ENCODE data around the gene WDR5. TPM values are rescaled to one million over a fixed set of nuclear protein-coding genes. Genes with fewer than 3 reads are reported as not detected.

The WDR5 gene
- total RNA-seq, 2 experiments from 2014 or later, result 62.9 to 63.6 TPM

DNA sequence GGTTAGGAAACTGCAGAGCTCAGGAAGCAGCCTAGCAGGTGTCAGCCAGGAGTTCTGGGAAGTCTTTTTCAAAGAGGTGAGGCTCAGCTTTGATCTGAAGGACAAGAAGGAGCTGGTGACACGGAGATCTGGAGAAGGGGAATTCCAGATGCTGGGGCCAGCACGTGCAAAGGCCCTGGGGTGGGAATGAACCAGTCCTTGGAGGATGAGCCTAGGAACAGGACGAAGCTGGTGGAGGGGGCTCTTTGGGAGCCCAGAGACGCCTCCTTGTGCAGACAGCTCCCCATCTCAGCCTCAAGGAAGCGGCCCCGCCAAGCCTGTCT lies 43.7 kb downstream of the WDR5 start:
- CTCF ChIA-PET, result interaction anchor here (1.0 to 2.2 kb wide), 3 partner anchors 9 to 476 kb away, joined by 3 to 11 read pairs (median 3); no protein-coding TSS in a partner anchor
- POLR2A ChIA-PET, result no interaction called here

DNA sequence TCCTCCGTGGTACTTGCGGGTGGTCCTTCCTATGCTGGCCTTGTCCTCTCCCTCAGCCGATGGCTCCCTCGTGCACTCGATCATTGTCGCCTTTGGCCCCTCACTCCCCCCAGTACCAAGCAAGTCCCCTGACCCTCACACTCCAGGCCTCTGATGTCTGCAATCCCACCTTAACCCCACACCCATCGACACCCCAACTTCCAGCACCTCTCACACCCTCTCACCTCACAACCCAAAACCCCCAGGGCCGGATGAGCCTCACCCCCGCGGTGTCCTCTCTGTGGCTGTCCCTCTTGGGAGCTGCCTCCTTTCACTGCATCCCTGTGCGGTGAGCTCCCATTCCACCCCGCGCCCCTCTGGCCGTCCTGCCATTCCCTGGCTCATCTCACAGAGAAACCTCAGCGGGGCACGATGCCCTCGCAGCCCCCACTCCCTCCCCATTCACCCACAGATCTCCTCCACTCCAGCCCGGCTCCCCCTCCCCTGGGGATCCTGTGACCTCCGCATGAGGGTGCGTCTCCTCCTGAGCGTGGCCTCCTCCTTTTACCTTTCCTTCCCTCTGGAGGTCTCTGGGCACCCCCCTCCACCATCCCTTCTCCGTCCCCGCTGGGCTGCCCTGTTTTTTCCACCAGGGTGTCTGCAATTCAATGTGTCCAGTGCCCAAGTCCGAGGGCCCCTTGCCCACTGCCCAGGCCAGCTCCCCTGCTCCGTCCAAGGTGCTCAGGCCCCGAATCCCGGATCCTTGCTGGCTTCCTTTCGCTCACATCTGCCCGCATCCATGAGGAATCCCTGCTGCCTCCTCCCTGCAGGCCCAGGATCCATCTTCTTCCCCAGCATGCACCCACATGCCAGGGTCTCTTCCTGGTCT lies 44.3 kb downstream of the WDR5 start:
- CTCF ChIA-PET, result interaction anchor here (1.0 to 2.2 kb wide), 3 partner anchors 9 to 476 kb away, joined by 3 to 11 read pairs (median 3); no protein-coding TSS in a partner anchor
- POLR2A ChIA-PET, result interaction anchor here (0.7 kb wide), 1 partner anchor 117 kb away, joined by 3 read pairs; no protein-coding TSS in a partner anchor

DNA sequence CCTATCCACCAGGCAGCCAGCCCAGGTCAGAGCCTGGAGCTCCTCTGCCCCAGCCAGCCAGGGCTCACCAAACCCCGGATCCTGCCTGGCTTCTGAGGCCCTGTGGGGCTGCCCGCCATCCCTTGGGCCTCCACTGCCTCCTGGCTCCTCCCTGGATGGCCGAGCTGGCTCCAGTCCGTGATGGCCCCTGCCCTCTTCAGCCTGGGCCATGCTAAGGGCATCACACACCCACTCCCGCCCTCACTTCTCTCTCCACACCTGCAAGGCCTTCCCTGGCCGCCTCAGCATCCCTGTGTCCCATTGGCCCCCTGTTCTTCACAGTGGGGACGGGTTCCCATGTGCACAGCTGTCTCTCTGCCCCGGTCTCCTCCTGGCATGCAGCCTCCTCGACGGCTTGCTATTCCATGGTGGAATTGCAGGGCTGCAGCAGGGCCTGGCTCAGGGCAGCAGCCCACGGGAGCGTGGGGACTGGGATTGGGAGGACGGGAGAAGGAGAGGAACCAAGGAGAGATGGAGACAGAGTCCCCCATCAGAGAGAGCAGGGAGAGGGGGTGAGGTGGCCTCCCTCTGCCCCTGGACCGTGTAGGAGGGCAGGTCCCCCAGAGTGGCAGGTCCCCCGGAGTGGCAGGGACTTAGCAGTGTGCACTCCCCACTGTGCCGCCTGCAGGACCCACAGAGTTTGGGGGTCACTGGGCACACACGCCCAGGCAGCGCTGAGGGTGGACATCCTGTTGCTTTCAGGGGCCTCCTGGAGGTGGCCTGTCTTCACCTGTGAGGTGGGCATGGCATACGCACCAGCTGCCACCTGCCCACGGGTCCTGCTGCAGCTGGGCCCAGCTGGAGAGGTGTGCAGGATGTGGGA lies 45.1 kb downstream of the WDR5 start:
- POLR2A ChIA-PET, result no interaction called here

DNA sequence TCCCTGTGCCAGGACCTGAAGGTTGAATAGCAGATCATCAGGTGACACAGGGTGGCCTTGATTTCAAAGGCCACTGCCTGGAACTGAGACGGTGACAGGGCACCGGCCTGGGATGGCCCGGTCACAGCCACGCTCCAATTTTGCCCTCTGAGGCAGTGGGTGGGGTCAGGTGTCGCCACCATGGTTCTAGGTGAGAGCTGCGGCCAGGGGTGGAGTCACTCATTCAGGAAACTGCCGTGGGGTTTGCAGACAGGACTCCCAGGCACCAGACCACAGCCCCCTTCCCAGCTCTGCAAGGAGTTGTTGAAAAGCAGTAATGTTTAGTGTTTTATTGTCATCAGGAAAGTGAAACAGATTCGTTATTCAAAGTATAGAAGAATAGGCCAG lies 45.8 kb downstream of the WDR5 start:
- ChIA-PET POLR2A (no interaction called here), CTCF (interaction anchor here (0.6 kb wide), 1 partner anchor 13 kb away, joined by 6 read pairs; no protein-coding TSS in a partner anchor)

More for the DNA sequence above, 45.1 kb downstream of the WDR5 start:
- CTCF ChIA-PET, result interaction anchor here (0.6 to 2.2 kb wide), 3 partner anchors 10 to 187 kb away, joined by 3 to 11 read pairs (median 6); no protein-coding TSS in a partner anchor

DNA sequence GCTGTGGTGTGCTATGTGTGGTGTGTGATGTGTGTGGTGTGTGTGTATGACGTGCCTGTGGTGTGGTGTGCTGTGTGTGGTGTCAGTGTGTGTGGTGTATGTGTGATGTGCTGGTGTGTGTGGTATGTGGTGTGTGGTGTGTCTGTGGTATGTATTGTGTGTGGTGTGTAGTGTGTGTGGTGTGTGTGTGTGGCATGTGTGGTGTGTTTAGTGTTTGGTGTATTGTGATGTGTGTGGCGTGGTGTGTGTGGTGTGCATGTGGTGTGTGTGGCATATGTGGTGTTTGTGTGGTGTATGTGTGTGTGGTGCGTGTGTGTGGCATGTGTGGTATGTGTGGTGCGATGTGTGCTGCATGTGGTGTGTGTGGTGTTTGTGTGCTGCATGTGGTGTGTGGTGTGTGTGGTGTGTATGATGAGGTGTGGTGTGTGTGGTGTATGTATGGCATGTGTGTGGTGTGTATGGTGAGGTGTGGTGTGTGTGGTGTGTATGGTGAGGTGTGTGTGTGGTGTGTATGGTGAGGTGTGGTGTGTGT lies 46.7 kb downstream of the WDR5 start:
- POLR2A ChIA-PET, result no interaction called here
- CTCF ChIA-PET, result no interaction called here

DNA sequence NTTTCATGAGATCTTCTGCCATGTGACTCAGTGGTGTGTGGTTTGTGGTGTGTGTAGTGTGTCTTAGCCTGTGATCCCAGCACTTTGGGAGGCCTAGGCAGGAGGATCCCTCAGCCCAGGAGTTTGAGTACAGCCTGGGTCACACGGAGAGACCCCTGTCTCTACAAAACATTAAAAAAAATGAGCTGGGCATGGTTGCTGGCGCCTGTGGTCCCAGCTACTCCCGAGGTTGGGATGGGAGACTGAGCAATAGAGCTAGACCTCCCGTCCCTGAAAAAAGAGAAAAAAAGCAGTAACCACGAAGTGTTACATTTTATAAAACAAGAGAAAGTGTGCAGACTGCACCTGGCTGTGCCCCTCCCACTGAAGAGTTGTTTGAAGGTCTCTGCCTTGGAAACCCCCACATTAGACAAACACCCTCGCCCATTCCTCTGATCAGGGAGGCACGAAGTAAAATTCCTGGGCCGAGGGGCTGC lies 49.7 kb downstream of the WDR5 start:
- CTCF ChIA-PET, result interaction anchor here (1.3 kb wide), 1 partner anchor 15 kb away, joined by 3 read pairs; no protein-coding TSS in a partner anchor
- POLR2A ChIA-PET, result no interaction called here

DNA sequence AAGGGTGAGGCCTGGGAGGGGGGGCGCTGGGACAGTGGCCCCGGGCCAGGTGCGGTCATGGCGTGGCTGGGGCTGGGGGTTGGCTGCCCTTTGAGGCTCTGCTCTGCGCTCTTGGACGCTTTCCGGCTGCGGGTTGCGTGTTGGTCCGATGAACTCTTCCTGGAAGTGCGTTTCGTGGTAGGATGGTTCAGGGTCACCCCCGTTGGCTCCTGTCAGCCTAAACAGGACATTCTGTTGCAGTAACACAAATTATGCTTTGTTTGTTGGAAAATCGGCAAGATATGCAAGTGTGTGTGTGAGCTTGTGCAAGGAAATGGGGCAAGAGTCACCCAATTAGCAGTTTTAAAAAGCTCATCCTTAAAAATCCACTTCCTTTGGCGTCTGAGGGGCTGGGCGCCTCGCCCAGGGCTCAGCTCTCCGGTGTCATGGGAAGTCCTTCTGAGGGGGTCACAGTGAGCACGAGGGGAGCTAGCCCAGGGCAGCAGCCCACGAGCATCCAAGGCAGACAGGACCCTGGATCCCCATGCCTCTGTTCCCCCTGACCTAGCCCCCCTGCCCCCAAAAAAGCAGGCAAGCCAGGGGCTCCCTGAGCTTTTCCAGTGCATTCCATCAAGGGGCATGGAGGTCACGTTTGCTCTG lies 50.7 kb downstream of the WDR5 start:
- CTCF ChIA-PET, result interaction anchor here (0.6 to 1.3 kb wide), 2 partner anchors 16 to 22 kb away, joined by 3 read pairs; no protein-coding TSS in a partner anchor
- POLR2A ChIA-PET, result no interaction called here

DNA sequence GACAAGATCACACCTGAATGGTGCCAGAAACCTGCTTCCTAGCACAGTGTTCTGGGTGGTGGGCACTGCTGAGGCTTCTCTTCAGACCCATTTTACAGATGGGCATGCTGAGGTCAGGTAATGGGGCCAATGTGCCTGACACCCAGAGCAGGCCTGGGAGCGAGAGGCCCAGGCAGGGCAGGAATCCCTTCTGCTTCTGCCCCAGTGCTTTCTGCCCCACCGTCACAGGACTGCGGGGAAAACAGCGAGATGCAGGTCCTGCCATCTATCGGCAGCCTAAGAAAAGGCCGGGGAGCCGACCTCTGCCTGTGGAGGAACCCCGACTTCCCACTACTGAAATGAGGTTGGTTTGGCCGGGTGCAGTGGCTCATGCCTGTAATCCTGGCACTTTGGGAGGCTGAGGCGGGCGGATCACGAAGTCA lies 51.2 kb downstream of the WDR5 start:
- ChIA-PET POLR2A (no interaction called here), CTCF (interaction anchor here (0.6 to 1.3 kb wide), 2 partner anchors 16 to 22 kb away, joined by 3 read pairs; no protein-coding TSS in a partner anchor)

DNA sequence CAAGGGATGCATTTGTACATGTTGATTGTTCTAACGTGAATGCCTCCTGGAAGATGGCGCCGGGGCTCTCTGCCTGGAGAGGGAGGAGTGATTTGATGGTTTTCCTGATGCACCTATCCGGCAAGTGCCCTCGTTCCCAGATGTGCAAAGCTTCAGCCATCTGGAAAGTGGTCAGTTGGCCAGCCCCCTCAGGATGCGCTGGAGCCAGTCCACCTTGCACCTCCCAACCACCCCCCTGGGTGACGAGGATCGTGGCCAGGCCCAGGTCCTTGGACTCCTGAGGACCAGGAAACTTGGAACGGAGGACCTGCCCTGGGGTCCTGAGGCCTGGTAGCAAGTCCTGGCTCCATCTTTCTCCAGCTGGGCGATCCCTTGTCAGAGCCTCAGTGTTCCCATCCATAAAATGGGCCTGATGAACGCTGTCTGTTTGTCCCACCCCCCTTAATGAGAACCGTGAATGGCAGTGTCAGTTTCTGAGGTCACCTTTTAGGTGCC lies 52.1 kb downstream of the WDR5 start:
- ChIA-PET CTCF (no interaction called here), POLR2A (interaction anchor here (0.7 kb wide), 1 partner anchor 217 kb away, joined by 3 read pairs; no protein-coding TSS in a partner anchor)

DNA sequence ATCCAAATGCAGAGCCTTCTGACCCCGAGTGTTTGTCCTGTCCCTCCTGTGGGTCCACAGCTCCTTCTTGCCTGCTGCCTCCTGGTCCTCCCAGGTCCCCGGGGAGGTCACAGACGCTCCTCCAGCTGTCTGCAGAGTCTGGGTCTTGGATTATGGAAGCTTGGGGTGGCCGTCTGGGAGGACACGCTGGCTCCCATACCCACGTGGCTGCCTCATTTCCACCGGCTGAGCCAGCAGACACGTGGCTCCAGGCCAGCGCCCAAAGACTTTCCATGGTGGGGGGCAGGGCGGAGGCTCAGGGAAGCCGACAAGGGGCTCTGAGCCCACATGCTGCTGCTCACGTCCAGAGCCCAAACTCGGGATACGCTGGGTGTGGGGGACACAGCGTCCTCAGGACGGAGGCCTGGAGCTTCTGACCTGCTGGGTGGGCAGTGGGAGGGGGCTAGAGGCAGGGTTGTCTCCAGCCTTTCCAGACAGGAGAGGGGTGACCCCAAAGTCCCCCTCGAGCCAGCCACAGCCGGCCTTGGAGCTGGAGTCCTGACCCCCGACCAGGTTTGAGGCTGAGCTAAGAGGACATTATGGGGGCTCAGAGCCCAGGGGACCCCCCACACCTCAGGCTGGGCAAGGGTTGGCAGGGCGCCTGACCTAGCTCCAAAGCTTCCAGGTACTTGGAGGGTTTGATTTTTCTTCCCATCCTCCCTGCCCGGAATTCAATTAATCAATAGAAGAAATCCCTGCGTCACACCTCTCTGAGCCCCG lies 52.7 kb downstream of the WDR5 start:
- CTCF ChIA-PET, result interaction anchor here (0.8 kb wide), 1 partner anchor 1224 kb away, joined by 3 read pairs; no protein-coding TSS in a partner anchor
- POLR2A ChIA-PET, result interaction anchor here (0.7 kb wide), 1 partner anchor 216 kb away, joined by 3 read pairs; no protein-coding TSS in a partner anchor

DNA sequence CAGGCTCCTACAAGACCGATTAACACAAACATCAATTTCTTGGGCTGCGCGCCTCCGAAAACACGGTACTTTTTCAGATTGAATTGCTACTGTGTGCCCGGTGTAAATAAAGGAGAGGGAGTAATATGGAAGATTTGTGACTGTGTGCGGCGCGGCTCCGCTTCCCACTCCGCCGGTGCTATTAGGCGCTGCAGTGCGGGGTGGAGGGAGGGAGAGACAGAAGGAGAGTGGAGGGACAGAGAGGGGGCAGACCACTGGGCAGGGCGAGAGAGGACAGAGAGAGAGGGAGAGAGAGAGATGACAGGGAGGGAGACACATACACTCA lies 53.2 kb downstream of the WDR5 start:
- ChIA-PET POLR2A (no interaction called here), CTCF (interaction anchor here (0.8 kb wide), 1 partner anchor 1224 kb away, joined by 3 read pairs; no protein-coding TSS in a partner anchor)

DNA sequence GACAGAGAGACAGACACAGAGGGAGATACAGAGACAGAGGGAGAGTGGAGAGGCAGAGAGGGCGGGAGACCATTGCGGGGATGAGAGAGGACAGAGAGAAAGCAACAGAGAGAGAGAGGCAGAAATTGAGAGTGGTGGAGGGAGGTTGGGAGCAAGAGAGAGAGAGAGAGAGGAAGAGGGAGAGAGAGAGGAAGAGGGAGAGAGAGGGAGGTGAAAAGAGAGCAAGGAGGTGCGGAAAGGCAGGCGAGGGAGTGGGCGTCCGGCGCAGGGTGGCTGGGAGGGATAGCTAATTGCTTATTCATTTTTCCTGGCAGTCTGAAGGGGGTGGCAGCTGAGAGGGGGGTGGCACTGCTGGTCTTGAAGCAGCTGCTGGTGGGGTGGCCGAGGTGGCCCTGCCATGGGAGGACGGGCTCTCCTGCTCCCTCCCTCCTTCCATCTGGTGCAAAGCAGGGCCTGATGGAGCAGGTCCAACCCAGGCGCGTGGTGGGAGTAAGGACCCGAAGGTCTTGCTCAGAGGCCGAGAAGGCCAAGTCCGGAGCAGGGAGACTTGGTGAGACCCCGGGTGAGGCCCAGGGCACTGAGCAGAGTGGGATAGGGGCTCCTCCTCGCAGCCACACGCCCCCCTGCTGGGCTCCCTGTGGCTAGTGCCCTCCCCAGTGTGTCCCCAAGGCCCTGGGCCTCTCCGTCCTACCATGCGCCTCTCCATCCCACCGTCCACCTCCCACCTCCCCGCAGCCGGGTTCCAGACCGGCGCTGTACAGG lies 53.8 kb downstream of the WDR5 start:
- CTCF ChIA-PET, result interaction anchor here (1.0 kb wide), 1 partner anchor 19 kb away, joined by 3 read pairs; no protein-coding TSS in a partner anchor
- POLR2A ChIA-PET, result no interaction called here

DNA sequence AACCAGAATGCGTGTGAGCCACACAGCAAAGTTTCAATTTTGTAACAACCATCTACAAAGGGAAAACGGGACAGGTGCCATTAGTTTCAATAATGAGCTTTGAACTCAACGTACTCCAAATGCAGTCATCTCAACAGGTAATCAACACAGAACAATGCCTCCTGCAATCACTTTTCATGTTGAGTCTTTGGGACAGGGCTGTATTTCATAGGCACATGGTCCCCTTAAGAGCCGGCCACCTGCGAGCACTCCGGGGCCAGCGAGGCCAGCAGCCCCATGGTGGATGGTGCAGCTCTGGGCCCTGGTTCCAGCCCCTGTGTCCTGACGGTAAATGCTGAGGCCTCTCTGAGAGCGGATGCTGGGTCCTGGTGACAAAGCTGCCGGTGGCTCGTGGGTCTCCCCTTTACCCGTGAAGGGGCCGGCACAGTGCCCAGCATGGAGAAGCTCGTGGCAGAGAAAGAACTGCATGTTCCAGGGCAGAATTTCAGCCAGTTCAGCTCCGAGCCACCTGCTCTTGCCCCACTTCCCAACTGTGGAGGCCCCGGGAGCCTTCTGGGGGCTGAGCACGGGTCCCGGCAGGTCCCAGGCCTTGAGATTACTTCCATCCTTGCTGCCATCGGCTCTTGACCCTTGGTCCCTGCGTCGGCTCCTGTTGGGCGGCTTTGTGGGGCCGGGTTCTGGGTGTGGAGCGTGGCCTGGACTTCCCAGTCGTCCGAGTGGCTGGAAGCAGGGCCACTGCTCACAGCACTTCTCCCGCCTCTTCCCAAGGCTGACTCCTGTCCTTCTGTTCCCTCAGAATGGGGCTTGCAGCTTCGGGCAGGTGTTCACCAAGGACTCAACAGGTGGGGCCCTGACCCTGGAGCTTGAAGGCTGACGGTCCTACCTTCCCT lies 54.6 kb downstream of the WDR5 start:
- POLR2A ChIA-PET, result interaction anchor here (0.7 kb wide), 1 partner anchor 116 kb away, joined by 4 read pairs; no protein-coding TSS in a partner anchor
- CTCF ChIA-PET, result interaction anchor here (0.9 to 1.0 kb wide), 2 partner anchors 20 to 25 kb away, joined by 3 read pairs; no protein-coding TSS in a partner anchor

DNA sequence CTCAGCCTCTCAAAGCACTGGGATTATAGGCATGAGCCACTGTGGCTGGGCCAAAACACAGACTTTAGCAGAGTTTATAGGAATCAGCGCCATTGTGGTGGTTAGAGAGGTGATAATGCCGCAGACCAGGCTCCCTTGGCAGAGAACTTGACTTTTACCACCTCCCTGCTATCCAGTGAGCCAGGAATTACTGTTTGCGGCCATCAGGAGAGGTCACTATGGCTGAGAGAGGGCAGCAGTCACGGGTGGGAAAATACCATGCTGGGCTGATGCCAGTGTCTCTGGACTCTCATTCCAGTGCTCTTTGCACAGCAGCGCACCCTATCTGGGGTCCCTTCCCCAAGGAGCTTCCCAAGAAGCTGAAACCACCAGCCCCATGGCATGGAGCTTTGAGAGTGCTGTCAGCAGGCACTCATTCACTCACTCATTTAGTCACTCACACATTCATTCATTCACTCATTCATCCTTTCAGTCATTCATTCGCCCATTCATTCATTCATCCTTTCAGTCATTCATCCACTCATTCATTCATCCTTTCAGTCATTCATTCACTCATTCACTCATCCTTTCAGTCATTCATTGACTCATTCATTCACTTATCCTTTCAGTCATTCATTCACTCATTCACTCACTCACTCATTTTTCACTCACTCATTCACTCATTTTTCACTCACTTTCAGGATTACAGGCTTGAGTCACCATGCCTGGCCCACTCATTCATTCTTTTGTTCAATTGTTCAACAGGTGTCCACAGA lies 55.8 kb downstream of the WDR5 start:
- CTCF ChIA-PET, result interaction anchor here (0.9 kb wide), 1 partner anchor 26 kb away, joined by 3 read pairs; no protein-coding TSS in a partner anchor
- POLR2A ChIA-PET, result interaction anchor here (0.7 kb wide), 1 partner anchor 115 kb away, joined by 4 read pairs; no protein-coding TSS in a partner anchor

DNA sequence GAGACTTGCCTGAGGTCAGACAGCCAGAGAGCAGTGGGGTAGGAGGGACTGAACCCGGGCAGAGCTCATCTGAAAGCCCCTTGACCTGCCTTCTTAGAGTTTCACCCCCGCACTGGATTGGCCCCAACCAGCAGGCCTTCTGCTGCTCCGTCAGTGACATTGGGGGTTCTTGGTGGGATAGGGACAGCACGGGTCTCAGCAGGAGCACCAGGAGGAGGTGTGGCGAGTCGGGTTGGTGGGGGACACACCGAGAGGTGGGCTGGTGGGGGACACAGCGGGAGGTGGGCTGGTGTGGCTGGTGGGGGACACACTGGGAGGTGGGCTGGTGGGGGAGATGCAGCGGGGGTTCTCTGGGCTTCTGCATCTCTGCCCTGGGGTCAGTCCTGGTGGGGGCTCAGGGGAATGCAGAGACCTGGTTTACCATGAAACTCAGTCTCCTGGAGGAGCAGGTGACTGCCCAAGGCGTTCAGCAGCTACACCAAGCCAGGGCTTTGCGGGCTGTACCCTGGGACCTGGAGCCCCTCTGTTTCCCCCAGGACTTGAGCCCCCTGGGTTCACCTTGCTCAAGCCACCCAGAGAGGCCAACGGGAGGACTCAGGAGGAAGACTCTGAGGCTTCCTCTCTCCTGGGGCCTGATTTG lies 56.5 kb downstream of the WDR5 start:
- POLR2A ChIA-PET, result no interaction called here
- CTCF ChIA-PET, result no interaction called here
